ENCODE results near the gene ATXN7.

Gene ATXN7

DNA sequence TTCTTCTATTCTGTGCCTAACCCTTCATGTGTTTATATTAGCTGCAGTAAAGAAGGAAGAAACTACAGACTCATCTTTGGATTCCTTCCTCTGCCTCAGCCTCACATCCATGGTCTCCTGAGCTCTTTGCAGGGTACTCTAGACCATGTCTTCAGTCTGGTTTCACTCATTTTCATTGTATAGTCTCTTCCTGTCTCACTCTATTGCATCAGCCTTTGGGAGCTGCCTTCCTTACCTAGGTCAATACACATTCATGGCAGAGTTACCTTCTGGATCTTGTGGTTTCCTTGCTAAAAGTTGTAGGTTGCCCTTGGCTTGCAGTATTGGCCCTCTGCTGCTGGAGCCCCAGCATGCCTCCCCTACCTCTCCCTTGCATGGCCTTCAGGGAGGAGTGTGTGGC lies 80.0 kb downstream of the ATXN7 start:
- H3K79me2 ChIP-seq (ENCODE audit: insufficient read depth, low read length), result peaks cover 95% of the 10 kb centered on the region
- H4K20me1 ChIP-seq (ENCODE audit: insufficient read depth, low read length, poor library complexity, severe bottlenecking), result peaks cover 42% of the 10 kb centered on the region

DNA sequence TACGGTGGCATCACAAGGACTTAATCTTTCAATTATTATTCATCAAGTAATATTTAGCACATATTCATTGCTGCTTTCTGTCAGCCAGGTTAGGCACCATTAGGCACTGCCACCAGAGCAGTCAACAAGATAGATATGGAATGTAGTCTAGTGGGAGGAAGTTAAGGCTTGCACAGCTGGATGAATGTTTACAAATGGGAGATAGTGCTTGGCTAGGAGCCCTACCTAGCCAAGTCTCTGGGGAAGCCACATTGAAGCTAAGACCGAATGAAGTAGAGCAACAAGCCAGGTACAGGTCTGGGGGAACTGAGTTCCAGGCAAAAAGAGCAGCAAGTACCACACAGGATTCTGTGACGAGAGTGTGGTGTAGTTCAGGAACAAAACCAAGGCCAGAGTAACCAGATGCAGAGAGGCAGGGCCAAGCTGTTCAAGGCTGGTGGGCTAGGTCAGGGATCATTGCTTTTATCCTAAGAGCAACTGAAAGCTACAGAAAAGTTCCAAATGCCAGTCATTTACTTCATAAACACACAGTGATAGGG lies 82.0 kb downstream of the ATXN7 start:
- Histone ChIP-seq H3F3A (ENCODE audit: low read depth) (no peaks in the 10 kb centered on the region), H3K9ac (ENCODE audit: low read depth, low read length, poor library complexity, severe bottlenecking) (no peak overlapping the region), H3K4me3 (ENCODE audit: low read length, poor library complexity, severe bottlenecking) (no peak overlapping the region), H3K36me3 (ENCODE audit: insufficient read depth, low read length) (peaks cover 20% of the 10 kb centered on the region), H3K27me3 (ENCODE audit: insufficient read depth, low read length, poor library complexity, severe bottlenecking) (no peaks in the 10 kb centered on the region), H3K4me1 (ENCODE audit: insufficient read depth, low read length, poor library complexity, severe bottlenecking) (no peaks in the 10 kb centered on the region), H4K20me1 (ENCODE audit: insufficient read depth, low read length, poor library complexity, severe bottlenecking) (peaks cover 43% of the 10 kb centered on the region), H3K9me3 (ENCODE audit: insufficient read depth, low read depth, low read length) (no peaks in the 10 kb centered on the region), H2AFZ (ENCODE audit: low read length) (no peak overlapping the region), H3K79me2 (ENCODE audit: insufficient read depth, low read length) (peaks cover 82% of the 10 kb centered on the region), H3K4me2 (ENCODE audit: low read depth, low read length, poor library complexity, severe bottlenecking) (no peak overlapping the region), H3K9me2 (replicated peaks; ENCODE audit: low read depth, low read length) (no peaks in the 10 kb centered on the region)
- no peak for TF ChIP-seq EZH2phosphoT487 (IDR thresholded peaks at IDR 0.05; ENCODE audit: borderline replicate concordance)
- TF ChIP-seq, protein P1, sequence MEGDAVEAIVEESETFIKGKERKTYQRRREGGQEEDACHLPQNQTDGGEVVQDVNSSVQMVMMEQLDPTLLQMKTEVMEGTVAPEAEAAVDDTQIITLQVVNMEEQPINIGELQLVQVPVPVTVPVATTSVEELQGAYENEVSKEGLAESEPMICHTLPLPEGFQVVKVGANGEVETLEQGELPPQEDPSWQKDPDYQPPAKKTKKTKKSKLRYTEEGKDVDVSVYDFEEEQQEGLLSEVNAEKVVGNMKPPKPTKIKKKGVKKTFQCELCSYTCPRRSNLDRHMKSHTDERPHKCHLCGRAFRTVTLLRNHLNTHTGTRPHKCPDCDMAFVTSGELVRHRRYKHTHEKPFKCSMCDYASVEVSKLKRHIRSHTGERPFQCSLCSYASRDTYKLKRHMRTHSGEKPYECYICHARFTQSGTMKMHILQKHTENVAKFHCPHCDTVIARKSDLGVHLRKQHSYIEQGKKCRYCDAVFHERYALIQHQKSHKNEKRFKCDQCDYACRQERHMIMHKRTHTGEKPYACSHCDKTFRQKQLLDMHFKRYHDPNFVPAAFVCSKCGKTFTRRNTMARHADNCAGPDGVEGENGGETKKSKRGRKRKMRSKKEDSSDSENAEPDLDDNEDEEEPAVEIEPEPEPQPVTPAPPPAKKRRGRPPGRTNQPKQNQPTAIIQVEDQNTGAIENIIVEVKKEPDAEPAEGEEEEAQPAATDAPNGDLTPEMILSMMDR (conservative IDR thresholded peaks at IDR 0.05; ENCODE audit: low read length), result no peak

More for the DNA sequence above, 80.0 kb downstream of the ATXN7 start:
- TF ChIP-seq EZH2phosphoT487 (IDR thresholded peaks at IDR 0.05; ENCODE audit: borderline replicate concordance), result no peak
- TF ChIP-seq, protein P1 (conservative IDR thresholded peaks at IDR 0.05; ENCODE audit: low read length), result no peak
- Histone ChIP-seq H3F3A (ENCODE audit: low read depth) (no peaks in the 10 kb centered on the region), H2AFZ (ENCODE audit: low read length) (no peak overlapping the region), H3K9me3 (ENCODE audit: insufficient read depth, low read depth, low read length) (no peaks in the 10 kb centered on the region), H3K4me2 (ENCODE audit: low read depth, low read length, poor library complexity, severe bottlenecking) (no peak overlapping the region), H3K4me3 (ENCODE audit: low read length, poor library complexity, severe bottlenecking) (no peak overlapping the region), H3K9me2 (replicated peaks; ENCODE audit: low read depth, low read length) (no peaks in the 10 kb centered on the region), H3K4me1 (ENCODE audit: insufficient read depth, low read length, poor library complexity, severe bottlenecking) (no peaks in the 10 kb centered on the region), H3K27me3 (ENCODE audit: insufficient read depth, low read length, poor library complexity, severe bottlenecking) (no peaks in the 10 kb centered on the region), H3K9ac (ENCODE audit: low read depth, low read length, poor library complexity, severe bottlenecking) (no peak overlapping the region), H3K36me3 (ENCODE audit: insufficient read depth, low read length) (peaks cover 35% of the 10 kb centered on the region; the same call in 1 of the 2 replicates)

DNA sequence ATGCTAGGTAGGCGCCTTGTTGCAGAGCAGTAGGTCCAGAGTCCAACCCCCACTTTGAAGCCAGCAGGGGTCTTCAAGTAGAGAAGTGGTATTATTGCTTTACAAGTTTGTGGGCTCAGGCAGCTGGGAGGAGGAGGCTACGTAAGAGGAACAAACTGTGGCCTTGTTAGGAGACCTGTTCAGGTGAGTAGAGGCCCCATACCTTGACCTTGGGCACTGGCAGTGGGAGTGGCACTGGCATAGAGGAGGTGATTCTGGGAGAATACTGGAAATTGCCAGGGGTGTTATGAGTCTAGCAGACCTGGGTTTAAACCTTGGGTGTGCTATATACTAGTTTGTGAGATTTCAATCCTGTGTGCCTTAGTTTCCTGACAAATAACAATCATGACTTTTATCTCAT lies 83.1 kb downstream of the ATXN7 start:
- no peaks in the 10 kb centered on the region for H3K9me3 ChIP-seq (ENCODE audit: insufficient read depth, low read depth, low read length)
- H3F3A ChIP-seq (ENCODE audit: low read depth), result no peaks in the 10 kb centered on the region
- no peak overlapping the region for H3K4me2 ChIP-seq (ENCODE audit: low read depth, low read length, poor library complexity, severe bottlenecking)
- H3K79me2 ChIP-seq (ENCODE audit: insufficient read depth, low read length), result peaks cover 75% of the 10 kb centered on the region
- no peaks in the 10 kb centered on the region for H3K4me1 ChIP-seq (ENCODE audit: insufficient read depth, low read length, poor library complexity, severe bottlenecking)
- H4K20me1 ChIP-seq (ENCODE audit: insufficient read depth, low read length, poor library complexity, severe bottlenecking), result peaks cover 34% of the 10 kb centered on the region
- no peaks in the 10 kb centered on the region for H3K27me3 ChIP-seq (ENCODE audit: insufficient read depth, low read length, poor library complexity, severe bottlenecking)
- H3K36me3 ChIP-seq (ENCODE audit: insufficient read depth, low read length), result peaks cover 20% of the 10 kb centered on the region
- H3K9ac ChIP-seq (ENCODE audit: low read depth, low read length, poor library complexity, severe bottlenecking), result no peak overlapping the region
- no peak overlapping the region for H3K4me3 ChIP-seq (ENCODE audit: low read length, poor library complexity, severe bottlenecking)
- TF ChIP-seq, protein P1 (conservative IDR thresholded peaks at IDR 0.05; ENCODE audit: low read length), result no peak
- TF ChIP-seq EZH2phosphoT487 (IDR thresholded peaks at IDR 0.05; ENCODE audit: borderline replicate concordance), result no peak
- H3K9me2 ChIP-seq (replicated peaks; ENCODE audit: low read depth, low read length), result no peaks in the 10 kb centered on the region
- no peak overlapping the region for H2AFZ ChIP-seq (ENCODE audit: low read length)

All from Loucy (cell line).